ENCODE measurements around the gene BMPER. TPM values are rescaled to one million over a fixed set of nuclear protein-coding genes. Genes with fewer than 3 reads are reported as not detected.

The BMPER gene
- total RNA-seq, 1 donor from 2014 or later, result 5.2 TPM

DNA sequence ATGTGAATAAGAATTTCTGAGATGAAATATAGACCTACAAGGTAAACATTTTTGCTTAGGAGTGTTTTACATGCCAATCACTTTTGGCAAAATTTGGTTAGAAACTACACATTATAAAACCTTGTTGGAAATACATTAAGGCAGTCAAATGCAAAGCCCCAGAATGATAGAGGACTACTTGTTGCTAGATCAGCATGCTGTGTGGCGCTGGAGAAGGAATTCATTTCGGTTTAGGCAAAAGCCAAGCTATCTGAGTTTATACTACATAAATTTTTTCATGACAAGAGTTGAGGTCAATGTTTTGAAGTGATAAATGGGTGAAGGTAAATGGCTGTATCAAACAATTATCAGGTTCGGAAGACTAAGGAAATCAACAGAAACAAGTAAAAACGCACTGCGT is 2.3 kb downstream of the BMPER start:
- Histone ChIP-seq H3K4me3 (no peak overlapping the region), H3K27me3 (no peaks in the 10 kb centered on the region), H3K36me3 (no peaks in the 10 kb centered on the region), H3K27ac (no peak overlapping the region), H3K9me3 (no peaks in the 10 kb centered on the region), H3K4me1 (peaks cover 13% of the 10 kb centered on the region)
- no peak for DNase-seq (ENCODE audit: extremely low spot score in 2 of 2)
- TF ChIP-seq POLR2A (IDR thresholded peaks at IDR 0.05), result no peak
- TF ChIP-seq POLR2AphosphoS5 (IDR thresholded peaks at IDR 0.05; ENCODE audit: insufficient read depth in 1 of 2, low read depth in 1 of 2), result no peak
- TF ChIP-seq, protein P1, sequence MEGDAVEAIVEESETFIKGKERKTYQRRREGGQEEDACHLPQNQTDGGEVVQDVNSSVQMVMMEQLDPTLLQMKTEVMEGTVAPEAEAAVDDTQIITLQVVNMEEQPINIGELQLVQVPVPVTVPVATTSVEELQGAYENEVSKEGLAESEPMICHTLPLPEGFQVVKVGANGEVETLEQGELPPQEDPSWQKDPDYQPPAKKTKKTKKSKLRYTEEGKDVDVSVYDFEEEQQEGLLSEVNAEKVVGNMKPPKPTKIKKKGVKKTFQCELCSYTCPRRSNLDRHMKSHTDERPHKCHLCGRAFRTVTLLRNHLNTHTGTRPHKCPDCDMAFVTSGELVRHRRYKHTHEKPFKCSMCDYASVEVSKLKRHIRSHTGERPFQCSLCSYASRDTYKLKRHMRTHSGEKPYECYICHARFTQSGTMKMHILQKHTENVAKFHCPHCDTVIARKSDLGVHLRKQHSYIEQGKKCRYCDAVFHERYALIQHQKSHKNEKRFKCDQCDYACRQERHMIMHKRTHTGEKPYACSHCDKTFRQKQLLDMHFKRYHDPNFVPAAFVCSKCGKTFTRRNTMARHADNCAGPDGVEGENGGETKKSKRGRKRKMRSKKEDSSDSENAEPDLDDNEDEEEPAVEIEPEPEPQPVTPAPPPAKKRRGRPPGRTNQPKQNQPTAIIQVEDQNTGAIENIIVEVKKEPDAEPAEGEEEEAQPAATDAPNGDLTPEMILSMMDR (IDR thresholded peaks at IDR 0.05), result no peak
- intact Hi-C loops (cut with DNase I), result no loop called here

DNA sequence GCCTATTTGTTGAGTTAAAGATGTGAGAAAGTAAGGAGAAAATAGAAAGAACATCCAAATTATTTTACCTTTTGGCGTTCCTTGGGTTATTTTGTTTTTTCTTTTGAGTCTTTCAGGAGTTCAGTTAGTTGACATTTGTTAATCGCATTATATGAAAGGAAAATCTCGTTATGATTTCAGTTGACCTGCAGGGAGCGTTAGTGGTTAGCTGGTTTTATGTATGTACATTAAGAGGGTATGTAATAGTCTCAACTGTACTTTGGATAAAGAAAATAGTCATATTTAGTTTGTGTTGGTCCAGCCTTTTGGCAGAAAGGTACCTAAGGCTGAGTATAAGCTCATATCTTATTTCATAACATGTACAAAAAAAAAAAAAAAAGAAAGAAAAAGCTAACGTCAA is 4.0 kb downstream of the BMPER start:
- Histone ChIP-seq H3K9me3 (no peaks in the 10 kb centered on the region), H3K4me1 (peaks cover 6% of the 10 kb centered on the region), H3K4me3 (no peak overlapping the region), H3K36me3 (no peaks in the 10 kb centered on the region), H3K27me3 (no peaks in the 10 kb centered on the region), H3K27ac (no peak overlapping the region)
- TF ChIP-seq POLR2A (IDR thresholded peaks at IDR 0.05) (no peak), POLR2AphosphoS5 (IDR thresholded peaks at IDR 0.05; ENCODE audit: insufficient read depth in 1 of 2, low read depth in 1 of 2) (no peak)
- TF ChIP-seq, protein P1 (IDR thresholded peaks at IDR 0.05), result no peak
- DNase-seq (ENCODE audit: extremely low spot score in 2 of 2), result no peak
- intact Hi-C loops (cut with DNase I), result no loop called here

DNA sequence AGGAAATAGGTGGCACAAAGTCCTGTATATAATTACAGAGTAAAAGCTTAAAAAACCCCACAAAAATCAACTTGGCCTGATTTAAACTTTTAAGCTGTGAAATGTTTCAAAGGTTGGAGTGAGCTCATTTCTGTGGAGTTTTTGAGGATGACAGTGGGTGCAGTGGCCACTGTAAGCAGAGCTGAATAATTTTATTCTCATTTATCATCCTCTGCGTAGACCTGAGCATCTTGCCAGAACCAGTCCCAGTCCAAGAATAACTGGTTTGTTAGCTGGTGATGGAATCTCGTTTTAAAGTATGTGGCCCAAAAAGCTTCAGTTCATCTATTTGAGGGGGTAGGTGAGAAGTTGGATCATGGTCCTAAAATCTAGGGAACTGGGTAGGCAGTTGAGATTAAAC is 4.4 kb downstream of the BMPER start:
- H3K27me3 ChIP-seq, result no peaks in the 10 kb centered on the region
- no peaks in the 10 kb centered on the region for H3K9me3 ChIP-seq
- TF ChIP-seq POLR2AphosphoS5 (IDR thresholded peaks at IDR 0.05; ENCODE audit: insufficient read depth in 1 of 2, low read depth in 1 of 2), result no peak
- no peak for TF ChIP-seq POLR2A (IDR thresholded peaks at IDR 0.05)
- no peak overlapping the region for H3K27ac ChIP-seq
- H3K4me3 ChIP-seq, result no peak overlapping the region
- H3K4me1 ChIP-seq, result peaks cover 1% of the 10 kb centered on the region
- no peak for DNase-seq (ENCODE audit: extremely low spot score in 2 of 2)
- intact Hi-C loops (cut with DNase I), result no loop called here
- H3K36me3 ChIP-seq, result no peaks in the 10 kb centered on the region

DNA sequence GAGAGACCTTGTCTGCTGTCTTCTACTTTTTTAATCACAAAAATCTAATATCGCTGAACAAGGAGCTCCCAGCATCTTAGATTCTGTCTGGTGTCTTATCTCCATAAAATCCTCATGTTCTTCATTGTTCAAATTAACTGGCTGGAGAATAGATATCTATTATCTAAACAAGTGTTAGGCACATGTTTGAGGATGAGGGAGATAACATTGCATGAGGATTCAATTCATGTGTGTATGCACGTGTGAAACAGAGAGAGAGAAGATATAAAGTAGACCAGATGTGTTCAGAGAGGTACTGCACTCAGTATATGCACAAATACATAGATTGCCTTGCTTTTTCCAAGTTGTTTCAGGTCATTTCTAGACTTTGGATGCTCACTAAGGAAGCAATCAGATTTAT is 5.4 kb downstream of the BMPER start:
- Histone ChIP-seq H3K9me3 (no peaks in the 10 kb centered on the region), H3K27ac (no peak overlapping the region), H3K27me3 (no peaks in the 10 kb centered on the region), H3K4me1 (no peaks in the 10 kb centered on the region), H3K36me3 (no peaks in the 10 kb centered on the region), H3K4me3 (no peak overlapping the region)
- DNase-seq (ENCODE audit: extremely low spot score in 2 of 2), result no peak
- TF ChIP-seq, protein P1 (IDR thresholded peaks at IDR 0.05), result no peak
- TF ChIP-seq POLR2AphosphoS5 (IDR thresholded peaks at IDR 0.05; ENCODE audit: insufficient read depth in 1 of 2, low read depth in 1 of 2) (no peak), POLR2A (IDR thresholded peaks at IDR 0.05) (no peak)
- intact Hi-C loops (cut with DNase I), result no loop called here

DNA sequence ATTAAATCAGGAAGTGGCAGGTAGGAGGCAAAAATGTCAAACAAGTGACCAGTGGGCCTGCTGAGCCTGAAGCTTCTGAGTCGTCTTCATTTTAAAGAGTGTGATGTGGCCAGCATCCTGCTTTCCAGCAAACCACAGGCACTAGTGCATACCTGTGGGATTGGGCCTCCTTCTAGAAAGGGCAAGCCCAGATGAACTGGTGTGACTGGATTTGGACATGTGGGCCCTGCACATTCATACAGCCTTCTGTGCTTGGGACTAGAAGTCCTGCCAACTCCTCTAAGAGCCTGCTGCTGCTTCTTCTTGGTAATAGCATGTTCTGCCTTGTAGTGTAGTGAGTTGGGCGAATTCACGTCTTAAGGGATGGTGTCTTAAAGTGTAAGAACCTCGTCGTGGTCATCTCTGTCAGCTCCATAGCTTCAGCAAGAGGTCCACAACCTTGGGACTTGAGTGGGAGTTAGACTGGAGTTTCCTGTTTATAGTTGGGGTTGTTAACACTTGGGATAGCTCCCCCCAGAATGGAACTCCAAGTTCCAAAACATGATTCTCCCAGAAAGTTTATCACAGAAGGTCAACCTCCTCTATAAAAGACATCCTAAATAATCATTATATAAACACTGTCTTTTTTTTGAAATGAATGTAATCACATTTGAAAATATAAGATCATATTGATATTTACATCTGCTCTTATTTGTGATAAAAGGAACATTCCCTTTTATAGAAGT is 11.2 kb downstream of the BMPER start:
- Histone ChIP-seq H3K4me1 (no peaks in the 10 kb centered on the region), H3K27ac (no peak overlapping the region), H3K4me3 (no peak overlapping the region), H3K27me3 (no peaks in the 10 kb centered on the region), H3K36me3 (no peaks in the 10 kb centered on the region), H3K9me3 (no peaks in the 10 kb centered on the region)
- DNase-seq (ENCODE audit: extremely low spot score in 2 of 2), result no peak
- intact Hi-C loops (cut with DNase I), result no loop called here
- TF ChIP-seq POLR2A (IDR thresholded peaks at IDR 0.05), result no peak
- no peak for TF ChIP-seq POLR2AphosphoS5 (IDR thresholded peaks at IDR 0.05; ENCODE audit: insufficient read depth in 1 of 2, low read depth in 1 of 2)
- TF ChIP-seq, protein P1 (IDR thresholded peaks at IDR 0.05), result no peak

All from vagina (tissue), 2 donors.